GM12873 (cell line): ENCODE measurements around the gene CALR.

Experiments used
- TF ChIP-seq, protein P1 (sequence below): IDR thresholded peaks from 2 replicates; pipeline ENCODE4 v1.5.1; 2012; ENCODE audit warnings: low read depth, mild to moderate bottlenecking, moderate library complexity, low read length, control low read depth; ENCODE audit not compliant: insufficient read depth; ENCODE audit errors: missing control alignments

Gene CALR

DNA sequence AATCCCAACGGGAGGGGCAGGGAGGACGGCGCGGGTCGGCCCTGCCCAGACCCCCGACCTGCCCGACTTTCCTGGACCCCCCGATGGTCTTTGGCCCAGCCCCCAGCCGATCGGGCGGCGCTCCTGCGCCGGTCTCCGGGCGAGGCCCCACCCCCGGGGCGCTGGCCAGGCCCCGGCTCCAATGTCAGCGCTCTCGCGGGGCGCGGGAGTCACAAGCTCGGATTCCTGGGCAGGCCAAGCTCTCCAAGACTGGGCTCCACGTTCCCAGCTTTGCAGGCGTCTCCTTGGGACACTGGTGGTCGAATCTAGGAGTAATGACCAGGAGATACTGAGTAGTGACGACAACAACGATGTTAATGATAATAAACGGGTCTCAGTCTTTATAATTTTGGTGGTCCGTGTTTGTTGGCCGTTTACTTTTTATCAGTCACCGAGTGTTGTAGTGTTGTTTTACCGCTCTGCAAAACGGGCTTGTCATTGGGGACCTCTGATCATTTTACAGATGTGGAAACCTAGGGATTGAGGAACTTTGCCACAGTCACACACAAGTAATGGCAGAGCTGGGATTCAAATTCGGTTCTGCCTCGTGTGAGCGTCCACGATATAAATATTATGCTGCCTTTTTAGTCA, 7.8 kb downstream of the CALR start:
- TF ChIP-seq, protein P1, sequence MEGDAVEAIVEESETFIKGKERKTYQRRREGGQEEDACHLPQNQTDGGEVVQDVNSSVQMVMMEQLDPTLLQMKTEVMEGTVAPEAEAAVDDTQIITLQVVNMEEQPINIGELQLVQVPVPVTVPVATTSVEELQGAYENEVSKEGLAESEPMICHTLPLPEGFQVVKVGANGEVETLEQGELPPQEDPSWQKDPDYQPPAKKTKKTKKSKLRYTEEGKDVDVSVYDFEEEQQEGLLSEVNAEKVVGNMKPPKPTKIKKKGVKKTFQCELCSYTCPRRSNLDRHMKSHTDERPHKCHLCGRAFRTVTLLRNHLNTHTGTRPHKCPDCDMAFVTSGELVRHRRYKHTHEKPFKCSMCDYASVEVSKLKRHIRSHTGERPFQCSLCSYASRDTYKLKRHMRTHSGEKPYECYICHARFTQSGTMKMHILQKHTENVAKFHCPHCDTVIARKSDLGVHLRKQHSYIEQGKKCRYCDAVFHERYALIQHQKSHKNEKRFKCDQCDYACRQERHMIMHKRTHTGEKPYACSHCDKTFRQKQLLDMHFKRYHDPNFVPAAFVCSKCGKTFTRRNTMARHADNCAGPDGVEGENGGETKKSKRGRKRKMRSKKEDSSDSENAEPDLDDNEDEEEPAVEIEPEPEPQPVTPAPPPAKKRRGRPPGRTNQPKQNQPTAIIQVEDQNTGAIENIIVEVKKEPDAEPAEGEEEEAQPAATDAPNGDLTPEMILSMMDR, result no peak

- TF ChIP-seq, protein P1, result no peak
Measured at GRCh38 chr19:12946731-12947496, 8.5 kb downstream of the CALR start.

DNA sequence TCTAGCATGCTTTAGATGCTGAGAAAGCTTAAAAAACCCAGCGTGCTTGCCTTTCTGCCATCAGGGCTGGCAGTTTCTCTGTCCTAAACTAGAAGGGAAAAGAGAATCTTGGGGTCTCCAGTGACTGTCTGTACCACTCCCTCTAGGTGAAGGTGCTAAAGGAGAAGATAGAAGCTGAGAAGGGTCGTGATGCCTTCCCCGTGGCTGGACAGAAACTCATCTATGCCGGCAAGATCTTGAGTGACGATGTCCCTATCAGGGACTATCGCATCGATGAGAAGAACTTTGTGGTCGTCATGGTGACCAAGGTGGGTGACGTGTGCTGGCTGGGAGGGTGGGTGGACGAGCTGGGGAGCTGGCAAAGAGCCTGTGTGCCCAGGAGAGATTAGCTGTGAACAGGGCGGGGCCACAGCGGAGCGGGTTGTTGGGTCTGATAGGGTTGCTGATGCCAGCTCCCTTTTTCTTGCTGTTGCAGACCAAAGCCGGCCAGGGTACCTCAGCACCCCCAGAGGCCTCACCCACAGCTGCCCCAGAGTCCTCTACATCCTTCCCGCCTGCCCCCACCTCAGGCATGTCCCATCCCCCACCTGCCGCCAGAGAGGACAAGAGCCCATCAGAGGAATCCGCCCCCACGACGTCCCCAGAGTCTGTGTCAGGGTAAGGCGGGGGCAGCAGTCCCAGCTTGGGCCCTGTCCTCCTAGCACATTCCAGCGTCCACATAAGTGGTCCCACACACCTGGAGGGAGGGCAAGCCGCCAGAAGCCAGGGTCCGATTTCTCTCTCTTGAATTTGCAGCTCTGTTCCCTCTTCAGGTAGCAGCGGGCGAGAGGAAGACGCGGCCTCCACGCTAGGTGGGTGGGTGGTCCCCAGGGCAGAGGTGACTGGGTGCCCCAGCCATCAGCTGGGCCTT, 9.5 kb downstream of the CALR start:
- TF ChIP-seq, protein P1, result no peak

- TF ChIP-seq, protein P1, result no peak
Measured at GRCh38 chr19:12948612-12949362, 10.4 kb downstream of the CALR start.

DNA sequence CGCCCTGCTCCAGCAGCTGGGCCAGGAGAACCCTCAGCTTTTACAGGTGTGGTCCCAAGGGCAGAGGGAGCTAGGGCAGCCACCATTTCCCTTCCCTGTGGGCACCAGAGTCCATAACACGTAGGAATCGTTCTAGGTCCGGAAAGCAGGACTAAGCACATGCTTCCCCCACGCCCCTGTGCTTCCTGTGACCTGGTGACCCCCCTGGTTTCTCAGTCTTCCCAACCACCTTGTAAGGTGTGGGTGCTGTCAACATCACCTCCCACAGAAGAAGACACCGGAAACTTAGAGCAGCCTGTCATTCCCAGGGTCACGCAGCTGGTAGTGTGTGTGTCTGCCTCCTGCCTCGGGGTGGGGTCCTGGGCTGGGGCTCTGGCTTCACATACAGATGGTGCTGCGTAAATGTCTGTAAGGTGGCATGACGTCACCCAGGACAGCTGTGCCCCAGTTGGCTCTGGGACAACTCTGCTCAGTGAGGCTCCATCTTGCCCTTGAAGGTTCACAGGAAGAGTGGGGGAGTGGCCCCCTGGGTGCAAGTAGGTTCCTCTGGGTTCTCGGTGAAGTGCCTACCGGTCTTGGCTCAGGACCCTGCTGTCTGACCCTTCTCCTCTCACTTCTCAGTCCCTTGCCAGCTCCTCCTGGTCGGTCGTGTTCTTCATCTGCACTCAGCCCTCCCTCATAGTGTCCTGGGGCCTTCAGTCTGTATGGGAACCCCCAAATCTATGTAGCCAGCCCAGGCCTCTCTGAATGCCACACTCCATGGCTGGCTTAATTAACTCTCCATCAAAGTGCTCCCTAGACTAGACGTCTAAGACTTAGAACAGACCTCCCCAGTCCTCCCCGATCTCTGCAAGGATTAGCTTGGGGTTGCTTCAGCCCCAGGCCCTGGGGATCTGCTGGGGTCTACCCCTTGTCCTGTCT, 11.2 kb downstream of the CALR start:
- TF ChIP-seq, protein P1, result no peak

- TF ChIP-seq, protein P1, result no peak
Measured at GRCh38 chr19:12952488-12953137, 14.2 kb downstream of the CALR start.
